Psoas muscle (tissue), 8 donors: ENCODE data around the gene OTUD1. TPM values are rescaled to one million over a fixed set of nuclear protein-coding genes. Genes with fewer than 3 reads are reported as not detected.

Source experiments
- ATAC-seq, 4 donors: fragments of 200-7000 bp; cut with Tn5 transposase; one replicate each; pipeline ENCODE4 v1.9.1; 2020; ENCODE audit warnings: moderate library complexity in 3 of 4, mild to moderate bottlenecking in 2 of 4
- DNase-seq, 2 donors: peaks; one replicate each; pipeline ENCODE4 v3.0.0-alpha.2; 2020
- H3K27ac ChIP-seq: fragments of 200-600 bp; one replicate; pipeline ENCODE4 v1.8.0; 2022
- H3K27me3 ChIP-seq, 3 donors: fragments of 200-600 bp in 1 of 3; one replicate each; pipeline versions ENCODE4 v1.6.1 to v1.8.0; 2013 to 2022; ENCODE audit warnings: low read length in 2 of 3, mild to moderate bottlenecking in 2 of 3, moderate library complexity in 1 of 3; ENCODE audit not compliant: insufficient read depth in 3 of 3
- H3K36me3 ChIP-seq, 2 donors: fragments of 200-600 bp in 1 of 2; one replicate each; pipeline versions ENCODE4 v1.6.1 to v1.8.0; 2013 to 2022; ENCODE audit warnings: low read depth in 1 of 2, mild to moderate bottlenecking in 1 of 2, moderate library complexity in 1 of 2; ENCODE audit not compliant: insufficient read depth in 1 of 2
- H3K4me1 ChIP-seq: fragments of 200-600 bp; one replicate; pipeline ENCODE4 v1.8.0; 2022
- H3K4me3 ChIP-seq: fragments of 200-600 bp; one replicate; pipeline ENCODE4 v1.8.0; 2022; ENCODE audit warnings: mild to moderate bottlenecking
- H3K9me3 ChIP-seq: fragments of 200-600 bp; one replicate; pipeline ENCODE4 v1.8.0; 2022
- CTCF ChIP-seq: fragments of 200-600 bp; IDR thresholded peaks from one replicate; pipeline ENCODE4 v1.8.0; 2022; ENCODE audit warnings: antibody characterized with exemption
- WGBS, 3 donors: extraction: QIAGEN DNeasy Blood & Tissue Kit; methylation state at CpG; one replicate each; pipeline versions ENCODE4 v1.1.6 to v1.1.7; 2013; 5-methylcytosine and 5-hydroxymethylcytosine counted together
- intact Hi-C, 2 donors: fragments of 100-400 bp; cut with DNase I; formaldehyde crosslinking; loops; one replicate each; pipeline versions ENCODE4 v1.11.0 to v1.14.2; 2022
- polyA plus RNA-seq, 3 donors: library from polyadenylated mRNA; stranded (reverse); fragments of 200-250 nt; gene quantifications; one replicate each; pipeline ENCODE4 v1.2.3, GENCODE V29; 2013
- total RNA-seq, 4 donors: library from RNA; stranded (reverse); fragmentation: NEBNext Ultra II Directional in 2 of 4; extraction: Animal tissue kit (Norgen Biotek cat#: 25700) in 2 of 4; gene quantifications; one replicate each; pipeline versions ENCODE4 v1.2.1 to v1.2.4, GENCODE V29; 2021 to 2023
- donor health status: healthy with polysubstance abuse.
- donor health status: DM: no; HTN: no; CAD: no; lungs with moderate emphysema.
- donor health status: Bipolar disorder and iron deficiency.
- donor health status: healthy.
- donor health status: DM: yes; HTN: yes; CAD: no.
- donor health status: DM: no; HTN: no; CAD: no.
- donor health status: DM: no; HTN: no; CAD: no.
- donor health status: DM: yes; HTN: yes; CAD: no.

The OTUD1 gene
- total and polyA plus RNA-seq, 7 donors = 1.9 to 165 (median 73.1) TPM

- H3K4me3 ChIP-seq = no peak overlapping the region
- TF ChIP-seq CTCF = no peak
- no peaks in the 10 kb centered on the region for H3K9me3 ChIP-seq
- 85 to 91% (median 87%) methylated on average over 6 of the region's 6 CpGs for WGBS, 3 donors
- peaks cover 7% of the 10 kb centered on the region for H3K4me1 ChIP-seq
- ATAC-seq (no peak), DNase-seq (no peak)
- no peaks in the 10 kb centered on the region for H3K36me3 ChIP-seq
- H3K27ac ChIP-seq = no peak overlapping the region
- intact Hi-C loops = loop anchor here in 1 of 2 donors (10.0 kb wide), 1 partner anchor 145 kb away; no protein-coding TSS in a partner anchor
- H3K27me3 ChIP-seq = no peaks in the 10 kb centered on the region
Observed at GRCh38 chr10:23459308-23459939, 20.5 kb downstream of the OTUD1 start.

GRCh38 chr10:23461557-23461956 lies 22.7 kb downstream of the OTUD1 start:
- Histone ChIP-seq H3K9me3 (no peaks in the 10 kb centered on the region), H3K4me1 (peaks cover 7% of the 10 kb centered on the region), H3K27me3 (no peaks in the 10 kb centered on the region), H3K27ac (no peak overlapping the region), H3K4me3 (no peak overlapping the region), H3K36me3 (no peaks in the 10 kb centered on the region)
- 48 to 63% (median 50%) methylated on average over 2 of the region's 2 CpGs for WGBS, 3 donors
- intact Hi-C loops = no loop called here
- TF ChIP-seq CTCF = no peak
- no peak for DNase-seq
- peak in 3 of 4 donors; percentile 17 to 43 (median 27) for ATAC-seq

GRCh38 chr10:23467012-23467411 lies 28.1 kb downstream of the OTUD1 start:
- no peaks in the 10 kb centered on the region for H3K9me3 ChIP-seq
- ATAC-seq (no peak), DNase-seq (no peak)
- 89% methylated on average over 4 of the region's 4 CpGs for WGBS, 3 donors
- H3K4me3 ChIP-seq = no peak overlapping the region
- no peaks in the 10 kb centered on the region for H3K27me3 ChIP-seq
- no peaks in the 10 kb centered on the region for H3K36me3 ChIP-seq
- no peak overlapping the region for H3K27ac ChIP-seq
- intact Hi-C loops = no loop called here
- no peaks in the 10 kb centered on the region for H3K4me1 ChIP-seq
- no peak for TF ChIP-seq CTCF

DNA sequence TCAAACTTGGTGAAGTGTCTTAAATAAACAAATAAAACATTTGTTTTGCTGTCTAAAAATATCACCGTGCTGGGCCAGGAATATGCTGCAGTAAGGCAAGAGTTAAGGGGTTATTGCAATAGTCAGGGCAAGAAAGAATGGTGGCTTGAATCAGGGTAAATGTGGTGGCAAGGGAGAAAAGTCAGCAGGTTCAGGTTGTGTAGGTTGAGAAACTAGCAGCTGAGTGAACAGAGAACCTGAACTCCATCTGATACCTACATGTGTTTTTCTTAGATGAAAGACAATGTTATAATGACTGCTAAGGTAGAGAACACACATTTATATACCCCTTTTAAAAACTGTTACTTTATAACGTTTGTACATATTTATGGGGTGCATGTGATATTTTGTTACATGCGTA lies 28.7 kb downstream of the OTUD1 start:
- intact Hi-C loops = no loop called here
- 89 to 95% (median 94%) methylated on average over 3 of the region's 3 CpGs for WGBS, 3 donors
- H3K36me3 ChIP-seq = no peaks in the 10 kb centered on the region
- TF ChIP-seq CTCF = no peak
- no peaks in the 10 kb centered on the region for H3K4me1 ChIP-seq
- H3K9me3 ChIP-seq = no peaks in the 10 kb centered on the region
- ATAC-seq (no peak), DNase-seq (no peak)
- H3K4me3 ChIP-seq = no peak overlapping the region
- no peaks in the 10 kb centered on the region for H3K27me3 ChIP-seq
- H3K27ac ChIP-seq = no peak overlapping the region
